GM12878 (cell line): ENCODE data around the gene AFF2. TPM values are rescaled to one million over a fixed set of nuclear protein-coding genes. Genes with fewer than 3 reads are reported as not detected.

Experiments
- ATAC-seq: fragments of 200-7000 bp; cut with Tn5 transposase; 3 replicates; pipeline ENCODE4 v1.9.1; 2020; ENCODE audit warnings: mild to moderate bottlenecking, moderate library complexity
- BruUV-seq: library from RNA; stranded (reverse); fragments of 400-500 nt; replicated peaks from 2 replicates; lab custom pipeline; 2021; lab: Mats Ljungman, UMichigan
- CTCF ChIA-PET: fragments of 300-600 bp; sonication (Branson Sonifier 250); formaldehyde crosslinking; extraction: SDS; loops from one replicate; lab custom pipeline; 2021; ENCODE audit warnings: inconsistent platforms; lab: Yijun Ruan, JAX
- POLR2A ChIA-PET: fragments of 350-600 bp; formaldehyde crosslinking; extraction: SDS; loops from one replicate; lab custom pipeline; 2021; ENCODE audit warnings: inconsistent platforms; lab: Charles Lee
- RAD21 ChIA-PET: fragments of 300-600 bp; sonication (Branson Sonifier 250); formaldehyde crosslinking; loops from one replicate; lab custom pipeline; 2023; ENCODE audit warnings: antibody characterized with exemption; ENCODE audit not compliant: unreplicated experiment; lab: Charles Lee
- SMC1A ChIA-PET: fragments of 300-600 bp; sonication (Branson Sonifier 250); formaldehyde crosslinking; loops from one replicate; lab custom pipeline; 2023; ENCODE audit not compliant: unreplicated experiment, uncharacterized antibody; lab: Charles Lee
- DNase-seq: peaks from one replicate; pipeline ENCODE4 v3.0.0-alpha.2; 2011; ENCODE audit warnings: low read depth, low spot score
- FAIRE-seq: peaks from 3 replicates; lab custom pipeline; 2011; peaks lifted over from hg19 to GRCh38; lab: Jason Lieb, UNC
- H2AFZ ChIP-seq: 2 replicates; pipeline ENCODE4 v1.6.0; 2011; ENCODE audit warnings: low read depth, low read length, control low read depth; ENCODE audit not compliant: control insufficient read depth
- H3K27ac ChIP-seq: 2 replicates; pipeline ENCODE4 v1.5.1; 2011; ENCODE audit warnings: control low read depth; ENCODE audit not compliant: control insufficient read depth, insufficient read depth
- H3K27me3 ChIP-seq, 2 experiments: replicated peaks in 1 of 2; 2 replicates each; pipeline versions ENCODE4 v1.6.0 to v1.6.1; 2011; ENCODE audit warnings: low read length in 1 of 2; ENCODE audit not compliant: control insufficient read depth in 2 of 2, insufficient read depth in 2 of 2
- H3K36me3 ChIP-seq, 2 experiments: 2 replicates each; pipeline ENCODE4 v1.5.1; 2011; ENCODE audit warnings: low read length in 1 of 2; ENCODE audit not compliant: control insufficient read depth in 2 of 2, insufficient read depth in 2 of 2
- H3K4me1 ChIP-seq: 2 replicates; pipeline ENCODE4 v1.6.1; 2011; ENCODE audit warnings: mild to moderate bottlenecking, low read length, moderate library complexity, mixed read lengths; ENCODE audit not compliant: control insufficient read depth, insufficient read depth
- H3K4me2 ChIP-seq: 2 replicates; pipeline ENCODE4 v1.6.0; 2011; ENCODE audit warnings: control low read depth; ENCODE audit not compliant: control insufficient read depth, insufficient read depth
- H3K4me3 ChIP-seq: fragments of 200-600 bp; sonication (generic); 2 replicates; pipeline ENCODE4 v1.5.1; 2016
- H3K79me2 ChIP-seq: 2 replicates; pipeline ENCODE4 v1.6.0; 2011; ENCODE audit warnings: low read length; ENCODE audit not compliant: control insufficient read depth, insufficient read depth
- H3K9ac ChIP-seq: 2 replicates; pipeline ENCODE4 v1.8.0; 2011; ENCODE audit warnings: low read length, control low read depth, mixed read lengths; ENCODE audit not compliant: control insufficient read depth, insufficient read depth
- H3K9me3 ChIP-seq: replicated peaks from 3 replicates; pipeline ENCODE4 v1.5.1; 2011; ENCODE audit warnings: mild to moderate bottlenecking, low read length; ENCODE audit not compliant: control insufficient read depth, insufficient read depth
- H4K20me1 ChIP-seq: 2 replicates; pipeline ENCODE4 v1.6.0; 2011; ENCODE audit not compliant: control insufficient read depth, insufficient read depth
- MTA3 ChIP-seq: IDR thresholded peaks from 2 replicates; pipeline ENCODE4 v1.6.1; 2012; ENCODE audit warnings: low read length, inconsistent platforms, borderline replicate concordance
- NBN ChIP-seq: fragments of 450-650 bp; IDR thresholded peaks from 2 replicates; pipeline ENCODE4 v1.6.1; 2016
- NKRF ChIP-seq: fragments of 450-650 bp; conservative IDR thresholded peaks from 2 replicates; pipeline ENCODE4 v1.6.1; 2017; ENCODE audit warnings: mild to moderate bottlenecking, moderate library complexity
- RAD51 ChIP-seq: fragments of 450-650 bp; IDR thresholded peaks from 2 replicates; pipeline ENCODE4 v1.6.1; 2016; ENCODE audit warnings: moderate library complexity, mild to moderate bottlenecking, inconsistent platforms
- RELA ChIP-seq: fragments of 450-650 bp; IDR thresholded peaks from 2 replicates; pipeline ENCODE4 v1.8.0; 2014; ENCODE audit warnings: borderline replicate concordance; ENCODE audit not compliant: partially characterized antibody
- RFX5 ChIP-seq: IDR thresholded peaks from 2 replicates; pipeline ENCODE4 v1.6.1; 2011; ENCODE audit warnings: low read depth, low read length, improper control_type of control experiment
- TBL1XR1 ChIP-seq: IDR thresholded peaks from 2 replicates; pipeline ENCODE4 v1.6.1; 2012; ENCODE audit warnings: low read depth, low read length, improper control_type of control experiment
- ZNF217 ChIP-seq: fragments of 450-650 bp; IDR thresholded peaks from 2 replicates; pipeline ENCODE4 v1.6.1; 2017; ENCODE audit warnings: antibody characterized with exemption, mild to moderate bottlenecking
- WGBS: methylation state at CpG from one replicate; pipeline ENCODE4 v1.1.6; 2016; ENCODE audit warnings: low lambda C conversion rate; ENCODE audit not compliant: insufficient replicate concordance, insufficient coverage; ENCODE audit errors: missing lambda C conversion rate; 5-methylcytosine and 5-hydroxymethylcytosine counted together
- in situ Hi-C: fragments of 300-500 bp; cut with MboI; formaldehyde crosslinking; loops from 9 replicates; pipeline ENCODE4 v1.14.3; 2018; ENCODE audit warnings: mixed read lengths
- intact Hi-C: fragments of 100-400 bp; cut with micrococcal nuclease; formaldehyde crosslinking; loops from one replicate; pipeline ENCODE4 v1.14.2; 2022; ENCODE audit not compliant: unreplicated experiment
- polyA plus RNA-seq, 11 experiments: library from polyadenylated mRNA; depleted of rRNA in 4 of 11; unstranded in 6 of 11; stranded (reverse) in 5 of 11; fragments of >200 nt; fragmentation: Nextera tagmentation in 4 of 11; fragmentation: Illumina TruSeq in 1 of 11; extraction: Ambion mirVana in 4 of 11; extraction: Trizol in 1 of 11; gene quantifications; 1 replicate in 1 of 11; 2 replicates in 10 of 11; pipeline versions ENCODE4 v1.2.1 to v1.2.3, GENCODE V29; 2011 to 2016; ENCODE audit warnings: inconsistent platforms in 2 of 11, missing spikeins in 2 of 11, low read depth in 1 of 11
- total RNA-seq, 4 experiments: library from RNA; depleted of rRNA in 3 of 4; stranded (reverse); fragments of >200 nt in 3 of 4; fragmentation: Illumina TruSeq in 1 of 4; extraction: Trizol in 1 of 4; gene quantifications; 2 replicates each; pipeline versions ENCODE4 v1.2.1 to v1.2.3, GENCODE V29; 2013 to 2021
- TF ChIP-seq, protein P1 (sequence below): IDR thresholded peaks from 2 replicates; pipeline ENCODE4 v1.6.1; 2012; ENCODE audit warnings: improper control_type of control experiment, low read depth, low read length; ENCODE audit not compliant: insufficient replicate concordance
- TF ChIP-seq, protein P2 (sequence below): fragments of 450-650 bp; formaldehyde crosslinking; IDR thresholded peaks from 2 replicates; pipeline ENCODE4 v1.5.0; 2022; ENCODE audit warnings: mild to moderate bottlenecking, missing genetic modification characterization
- TF ChIP-seq, protein P3 (sequence below): fragments of 450-650 bp; IDR thresholded peaks from 2 replicates; pipeline ENCODE4 v1.6.1; 2018; ENCODE audit warnings: borderline replicate concordance, mild to moderate bottlenecking; ENCODE audit not compliant: partially characterized antibody

AFF2 gene
- total and polyA plus RNA-seq, 10 of the 15 experiments (the other 5 are each of a cell fraction or from before 2014, with no cell fraction given) = under 0.01 to 0.03 TPM; not detected in 8

- ChIA-PET CTCF (interaction anchor here (1.6 kb wide), 1 partner anchor 9 kb away, joined by 3 read pairs; no protein-coding TSS in a partner anchor), SMC1A (interaction anchor here (0.7 to 1.8 kb wide), 5 partner anchors 9 to 24 kb away, joined by 3 to 7 read pairs (median 3); no protein-coding TSS in a partner anchor), POLR2A (interaction anchor here (0.8 kb wide), 1 partner anchor 9 kb away, joined by 3 read pairs; no protein-coding TSS in a partner anchor), RAD21 (interaction anchor here (1.0 to 1.2 kb wide), 3 partner anchors 10 to 256 kb away, joined by 3 to 5 read pairs (median 3); no protein-coding TSS in a partner anchor)
- H2AFZ ChIP-seq = no peak overlapping the region
- WGBS = 21% methylated on average over 5 of the region's 5 CpGs
- no peak overlapping the region for H3K4me2 ChIP-seq
- no peaks in the 10 kb centered on the region for H4K20me1 ChIP-seq
- intact Hi-C loops = no loop called here
- in situ Hi-C loops = no loop called here
- no peak overlapping the region for H3K4me3 ChIP-seq
- ATAC-seq (no peak), FAIRE-seq (no peak), DNase-seq (no peak)
- BruUV-seq = no TSS peak
- H3K27me3 ChIP-seq = no peaks in the 10 kb centered on the region
- no peaks in the 10 kb centered on the region for H3K4me1 ChIP-seq
- H3K79me2 ChIP-seq = no peaks in the 10 kb centered on the region
- H3K9me3 ChIP-seq = no peaks in the 10 kb centered on the region
- no peak overlapping the region for H3K27ac ChIP-seq
- no peak overlapping the region for H3K9ac ChIP-seq
- H3K36me3 ChIP-seq = no peaks in the 10 kb centered on the region; a peak in 1 of 4 replicates
- no peak for TF ChIP-seq TBL1XR1
- no peak for TF ChIP-seq RAD51
- TF ChIP-seq NKRF = no peak
- TF ChIP-seq, protein P1, sequence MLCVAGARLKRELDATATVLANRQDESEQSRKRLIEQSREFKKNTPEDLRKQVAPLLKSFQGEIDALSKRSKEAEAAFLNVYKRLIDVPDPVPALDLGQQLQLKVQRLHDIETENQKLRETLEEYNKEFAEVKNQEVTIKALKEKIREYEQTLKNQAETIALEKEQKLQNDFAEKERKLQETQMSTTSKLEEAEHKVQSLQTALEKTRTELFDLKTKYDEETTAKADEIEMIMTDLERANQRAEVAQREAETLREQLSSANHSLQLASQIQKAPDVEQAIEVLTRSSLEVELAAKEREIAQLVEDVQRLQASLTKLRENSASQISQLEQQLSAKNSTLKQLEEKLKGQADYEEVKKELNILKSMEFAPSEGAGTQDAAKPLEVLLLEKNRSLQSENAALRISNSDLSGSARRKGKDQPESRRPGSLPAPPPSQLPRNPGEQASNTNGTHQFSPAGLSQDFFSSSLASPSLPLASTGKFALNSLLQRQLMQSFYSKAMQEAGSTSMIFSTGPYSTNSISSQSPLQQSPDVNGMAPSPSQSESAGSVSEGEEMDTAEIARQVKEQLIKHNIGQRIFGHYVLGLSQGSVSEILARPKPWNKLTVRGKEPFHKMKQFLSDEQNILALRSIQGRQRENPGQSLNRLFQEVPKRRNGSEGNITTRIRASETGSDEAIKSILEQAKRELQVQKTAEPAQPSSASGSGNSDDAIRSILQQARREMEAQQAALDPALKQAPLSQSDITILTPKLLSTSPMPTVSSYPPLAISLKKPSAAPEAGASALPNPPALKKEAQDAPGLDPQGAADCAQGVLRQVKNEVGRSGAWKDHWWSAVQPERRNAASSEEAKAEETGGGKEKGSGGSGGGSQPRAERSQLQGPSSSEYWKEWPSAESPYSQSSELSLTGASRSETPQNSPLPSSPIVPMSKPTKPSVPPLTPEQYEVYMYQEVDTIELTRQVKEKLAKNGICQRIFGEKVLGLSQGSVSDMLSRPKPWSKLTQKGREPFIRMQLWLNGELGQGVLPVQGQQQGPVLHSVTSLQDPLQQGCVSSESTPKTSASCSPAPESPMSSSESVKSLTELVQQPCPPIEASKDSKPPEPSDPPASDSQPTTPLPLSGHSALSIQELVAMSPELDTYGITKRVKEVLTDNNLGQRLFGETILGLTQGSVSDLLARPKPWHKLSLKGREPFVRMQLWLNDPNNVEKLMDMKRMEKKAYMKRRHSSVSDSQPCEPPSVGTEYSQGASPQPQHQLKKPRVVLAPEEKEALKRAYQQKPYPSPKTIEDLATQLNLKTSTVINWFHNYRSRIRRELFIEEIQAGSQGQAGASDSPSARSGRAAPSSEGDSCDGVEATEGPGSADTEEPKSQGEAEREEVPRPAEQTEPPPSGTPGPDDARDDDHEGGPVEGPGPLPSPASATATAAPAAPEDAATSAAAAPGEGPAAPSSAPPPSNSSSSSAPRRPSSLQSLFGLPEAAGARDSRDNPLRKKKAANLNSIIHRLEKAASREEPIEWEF = no peak
- TF ChIP-seq, protein P2, sequence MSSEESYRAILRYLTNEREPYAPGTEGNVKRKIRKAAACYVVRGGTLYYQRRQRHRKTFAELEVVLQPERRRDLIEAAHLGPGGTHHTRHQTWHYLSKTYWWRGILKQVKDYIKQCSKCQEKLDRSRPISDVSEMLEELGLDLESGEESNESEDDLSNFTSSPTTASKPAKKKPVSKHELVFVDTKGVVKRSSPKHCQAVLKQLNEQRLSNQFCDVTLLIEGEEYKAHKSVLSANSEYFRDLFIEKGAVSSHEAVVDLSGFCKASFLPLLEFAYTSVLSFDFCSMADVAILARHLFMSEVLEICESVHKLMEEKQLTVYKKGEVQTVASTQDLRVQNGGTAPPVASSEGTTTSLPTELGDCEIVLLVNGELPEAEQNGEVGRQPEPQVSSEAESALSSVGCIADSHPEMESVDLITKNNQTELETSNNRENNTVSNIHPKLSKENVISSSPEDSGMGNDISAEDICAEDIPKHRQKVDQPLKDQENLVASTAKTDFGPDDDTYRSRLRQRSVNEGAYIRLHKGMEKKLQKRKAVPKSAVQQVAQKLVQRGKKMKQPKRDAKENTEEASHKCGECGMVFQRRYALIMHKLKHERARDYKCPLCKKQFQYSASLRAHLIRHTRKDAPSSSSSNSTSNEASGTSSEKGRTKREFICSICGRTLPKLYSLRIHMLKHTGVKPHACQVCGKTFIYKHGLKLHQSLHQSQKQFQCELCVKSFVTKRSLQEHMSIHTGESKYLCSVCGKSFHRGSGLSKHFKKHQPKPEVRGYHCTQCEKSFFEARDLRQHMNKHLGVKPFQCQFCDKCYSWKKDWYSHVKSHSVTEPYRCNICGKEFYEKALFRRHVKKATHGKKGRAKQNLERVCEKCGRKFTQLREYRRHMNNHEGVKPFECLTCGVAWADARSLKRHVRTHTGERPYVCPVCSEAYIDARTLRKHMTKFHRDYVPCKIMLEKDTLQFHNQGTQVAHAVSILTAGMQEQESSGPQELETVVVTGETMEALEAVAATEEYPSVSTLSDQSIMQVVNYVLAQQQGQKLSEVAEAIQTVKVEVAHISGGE (CRISPR knock-in tag) = no peak
- no peak for TF ChIP-seq RFX5
- TF ChIP-seq NBN = no peak
- TF ChIP-seq MTA3 = no peak
- no peak for TF ChIP-seq RELA
- TF ChIP-seq, protein P3, sequence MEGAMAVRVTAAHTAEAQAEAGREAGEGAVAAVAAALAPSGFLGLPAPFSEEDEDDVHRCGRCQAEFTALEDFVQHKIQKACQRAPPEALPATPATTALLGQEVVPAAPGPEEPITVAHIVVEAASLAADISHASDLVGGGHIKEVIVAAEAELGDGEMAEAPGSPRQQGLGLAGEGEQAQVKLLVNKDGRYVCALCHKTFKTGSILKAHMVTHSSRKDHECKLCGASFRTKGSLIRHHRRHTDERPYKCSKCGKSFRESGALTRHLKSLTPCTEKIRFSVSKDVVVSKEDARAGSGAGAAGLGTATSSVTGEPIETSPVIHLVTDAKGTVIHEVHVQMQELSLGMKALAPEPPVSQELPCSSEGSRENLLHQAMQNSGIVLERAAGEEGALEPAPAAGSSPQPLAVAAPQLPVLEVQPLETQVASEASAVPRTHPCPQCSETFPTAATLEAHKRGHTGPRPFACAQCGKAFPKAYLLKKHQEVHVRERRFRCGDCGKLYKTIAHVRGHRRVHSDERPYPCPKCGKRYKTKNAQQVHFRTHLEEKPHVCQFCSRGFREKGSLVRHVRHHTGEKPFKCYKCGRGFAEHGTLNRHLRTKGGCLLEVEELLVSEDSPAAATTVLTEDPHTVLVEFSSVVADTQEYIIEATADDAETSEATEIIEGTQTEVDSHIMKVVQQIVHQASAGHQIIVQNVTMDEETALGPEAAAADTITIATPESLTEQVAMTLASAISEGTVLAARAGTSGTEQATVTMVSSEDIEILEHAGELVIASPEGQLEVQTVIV = no peak
- TF ChIP-seq ZNF217 = no peak
Observed at GRCh38 chrX:149010853-149011224, 510.4 kb downstream of the AFF2 start.
